ENCODE data around the gene EFNA1. TPM values are rescaled to one million over a fixed set of nuclear protein-coding genes. Genes with fewer than 3 reads are reported as not detected.

Gene EFNA1
- total and polyA plus RNA-seq, 2 experiments from 2014 or later = 3.2 to 5.1 TPM

DNA sequence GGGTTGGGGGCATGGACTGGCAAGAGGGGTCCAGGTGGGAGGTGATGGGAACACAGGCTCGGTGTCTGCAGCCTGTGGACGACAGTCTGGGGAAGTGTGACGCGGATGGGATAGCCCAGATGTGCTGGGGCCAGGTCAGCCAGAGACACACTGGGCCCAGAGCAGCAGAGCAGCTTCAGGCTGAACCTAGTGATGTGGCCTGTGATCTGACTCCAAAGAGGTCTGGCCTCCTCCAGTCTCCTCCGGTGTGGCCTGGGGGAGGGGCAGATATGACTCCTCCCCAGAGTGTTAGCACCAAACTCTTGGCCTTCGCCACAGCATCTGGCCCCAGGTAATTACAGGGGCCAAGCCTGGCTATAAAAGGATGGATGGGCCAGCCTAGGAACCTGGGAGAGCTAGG lies 35.5 kb upstream of the EFNA1 start:
- TF ChIP-seq STAT1 (IDR thresholded peaks at IDR 0.05; ENCODE audit: unreplicated experiment) = no peak
- TF ChIP-seq, protein P1, sequence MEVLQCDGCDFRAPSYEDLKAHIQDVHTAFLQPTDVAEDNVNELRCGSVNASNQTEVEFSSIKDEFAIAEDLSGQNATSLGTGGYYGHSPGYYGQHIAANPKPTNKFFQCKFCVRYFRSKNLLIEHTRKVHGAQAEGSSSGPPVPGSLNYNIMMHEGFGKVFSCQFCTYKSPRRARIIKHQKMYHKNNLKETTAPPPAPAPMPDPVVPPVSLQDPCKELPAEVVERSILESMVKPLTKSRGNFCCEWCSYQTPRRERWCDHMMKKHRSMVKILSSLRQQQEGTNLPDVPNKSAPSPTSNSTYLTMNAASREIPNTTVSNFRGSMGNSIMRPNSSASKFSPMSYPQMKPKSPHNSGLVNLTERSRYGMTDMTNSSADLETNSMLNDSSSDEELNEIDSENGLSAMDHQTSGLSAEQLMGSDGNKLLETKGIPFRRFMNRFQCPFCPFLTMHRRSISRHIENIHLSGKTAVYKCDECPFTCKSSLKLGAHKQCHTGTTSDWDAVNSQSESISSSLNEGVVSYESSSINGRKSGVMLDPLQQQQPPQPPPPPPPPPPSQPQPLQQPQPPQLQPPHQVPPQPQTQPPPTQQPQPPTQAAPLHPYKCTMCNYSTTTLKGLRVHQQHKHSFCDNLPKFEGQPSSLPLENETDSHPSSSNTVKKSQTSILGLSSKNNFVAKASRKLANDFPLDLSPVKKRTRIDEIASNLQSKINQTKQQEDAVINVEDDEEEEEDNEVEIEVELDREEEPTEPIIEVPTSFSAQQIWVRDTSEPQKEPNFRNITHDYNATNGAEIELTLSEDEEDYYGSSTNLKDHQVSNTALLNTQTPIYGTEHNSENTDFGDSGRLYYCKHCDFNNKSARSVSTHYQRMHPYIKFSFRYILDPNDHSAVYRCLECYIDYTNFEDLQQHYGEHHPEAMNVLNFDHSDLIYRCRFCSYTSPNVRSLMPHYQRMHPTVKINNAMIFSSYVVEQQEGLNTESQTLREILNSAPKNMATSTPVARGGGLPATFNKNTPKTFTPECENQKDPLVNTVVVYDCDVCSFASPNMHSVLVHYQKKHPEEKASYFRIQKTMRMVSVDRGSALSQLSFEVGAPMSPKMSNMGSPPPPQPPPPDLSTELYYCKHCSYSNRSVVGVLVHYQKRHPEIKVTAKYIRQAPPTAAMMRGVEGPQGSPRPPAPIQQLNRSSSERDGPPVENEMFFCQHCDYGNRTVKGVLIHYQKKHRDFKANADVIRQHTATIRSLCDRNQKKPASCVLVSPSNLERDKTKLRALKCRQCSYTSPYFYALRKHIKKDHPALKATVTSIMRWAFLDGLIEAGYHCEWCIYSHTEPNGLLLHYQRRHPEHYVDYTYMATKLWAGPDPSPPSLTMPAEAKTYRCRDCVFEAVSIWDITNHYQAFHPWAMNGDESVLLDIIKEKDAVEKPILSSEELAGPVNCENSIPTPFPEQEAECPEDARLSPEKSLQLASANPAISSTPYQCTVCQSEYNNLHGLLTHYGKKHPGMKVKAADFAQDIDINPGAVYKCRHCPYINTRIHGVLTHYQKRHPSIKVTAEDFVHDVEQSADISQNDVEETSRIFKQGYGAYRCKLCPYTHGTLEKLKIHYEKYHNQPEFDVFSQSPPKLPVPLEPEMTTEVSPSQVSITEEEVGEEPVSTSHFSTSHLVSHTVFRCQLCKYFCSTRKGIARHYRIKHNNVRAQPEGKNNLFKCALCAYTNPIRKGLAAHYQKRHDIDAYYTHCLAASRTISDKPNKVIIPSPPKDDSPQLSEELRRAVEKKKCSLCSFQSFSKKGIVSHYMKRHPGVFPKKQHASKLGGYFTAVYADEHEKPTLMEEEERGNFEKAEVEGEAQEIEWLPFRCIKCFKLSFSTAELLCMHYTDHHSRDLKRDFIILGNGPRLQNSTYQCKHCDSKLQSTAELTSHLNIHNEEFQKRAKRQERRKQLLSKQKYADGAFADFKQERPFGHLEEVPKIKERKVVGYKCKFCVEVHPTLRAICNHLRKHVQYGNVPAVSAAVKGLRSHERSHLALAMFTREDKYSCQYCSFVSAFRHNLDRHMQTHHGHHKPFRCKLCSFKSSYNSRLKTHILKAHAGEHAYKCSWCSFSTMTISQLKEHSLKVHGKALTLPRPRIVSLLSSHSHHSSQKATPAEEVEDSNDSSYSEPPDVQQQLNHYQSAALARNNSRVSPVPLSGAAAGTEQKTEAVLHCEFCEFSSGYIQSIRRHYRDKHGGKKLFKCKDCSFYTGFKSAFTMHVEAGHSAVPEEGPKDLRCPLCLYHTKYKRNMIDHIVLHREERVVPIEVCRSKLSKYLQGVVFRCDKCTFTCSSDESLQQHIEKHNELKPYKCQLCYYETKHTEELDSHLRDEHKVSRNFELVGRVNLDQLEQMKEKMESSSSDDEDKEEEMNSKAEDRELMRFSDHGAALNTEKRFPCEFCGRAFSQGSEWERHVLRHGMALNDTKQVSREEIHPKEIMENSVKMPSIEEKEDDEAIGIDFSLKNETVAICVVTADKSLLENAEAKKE (CRISPR knock-in tag; IDR thresholded peaks at IDR 0.05) = no peak
- TF ChIP-seq POLR2AphosphoS5 (IDR thresholded peaks at IDR 0.05; ENCODE audit: low read depth) = no peak
- no peak for TF ChIP-seq REST (IDR thresholded peaks at IDR 0.05; ENCODE audit: unreplicated experiment)
- peaks cover 10% of the 10 kb centered on the region; the same call in 1 of the 2 replicates for H3K27me3 ChIP-seq (ENCODE audit: insufficient read depth)
- H3K4me2 ChIP-seq = no peak overlapping the region
- H3K79me2 ChIP-seq (replicated peaks; ENCODE audit: insufficient read depth) = no peaks in the 10 kb centered on the region
- H3K4me3 ChIP-seq = no peak overlapping the region
- no peaks in the 10 kb centered on the region for H3K36me3 ChIP-seq (ENCODE audit: insufficient read depth)
- DNase-seq (ENCODE audit: low spot score) (no peak), ATAC-seq (no peak)
- Mint-ChIP-seq H3K27me3 (ENCODE audit: insufficient read depth, low read depth, poor library complexity) (peaks cover 25% of the 10 kb centered on the region), H3K9me3 (no peaks in the 10 kb centered on the region), H3K4me3 (no peak overlapping the region), H3K4me1 (peaks cover 27% of the 10 kb centered on the region), H3K27ac (no peak overlapping the region), H3K36me3 (ENCODE audit: low read depth) (no peaks in the 10 kb centered on the region; the same call in 2 of the 3 replicates)
- H2AFZ ChIP-seq = no peak overlapping the region
- no peak overlapping the region for H3K27ac ChIP-seq (ENCODE audit: low read depth)
- H3K4me1 ChIP-seq (ENCODE audit: insufficient read depth) = peaks cover 7% of the 10 kb centered on the region; the same call in 1 of the 2 replicates
- H3K9me2 ChIP-seq (ENCODE audit: insufficient read depth) = no peaks in the 10 kb centered on the region
- H3F3A ChIP-seq (replicated peaks; ENCODE audit: low read depth) = 0 out of 2 replicates have a peak, but pooled peaks cover 9% of the 10 kb centered on the region
- H4K20me1 ChIP-seq (replicated peaks; ENCODE audit: insufficient read depth) = no peaks in the 10 kb centered on the region

All from GM23338 (cell line).